T-helper 9 cell (primary cell): ENCODE data around the gene CDCP2.
"Not testable (repeated sequence)": the region's sequence is repeated elsewhere in the genome, so short reads cannot be mapped to it uniquely, and the experiment has no call there.

ENCODE experiments used
- DNase-seq: peaks from one replicate; pipeline ENCODE4 v3.0.0-alpha.2; 2020

CDCP2 gene

DNA sequence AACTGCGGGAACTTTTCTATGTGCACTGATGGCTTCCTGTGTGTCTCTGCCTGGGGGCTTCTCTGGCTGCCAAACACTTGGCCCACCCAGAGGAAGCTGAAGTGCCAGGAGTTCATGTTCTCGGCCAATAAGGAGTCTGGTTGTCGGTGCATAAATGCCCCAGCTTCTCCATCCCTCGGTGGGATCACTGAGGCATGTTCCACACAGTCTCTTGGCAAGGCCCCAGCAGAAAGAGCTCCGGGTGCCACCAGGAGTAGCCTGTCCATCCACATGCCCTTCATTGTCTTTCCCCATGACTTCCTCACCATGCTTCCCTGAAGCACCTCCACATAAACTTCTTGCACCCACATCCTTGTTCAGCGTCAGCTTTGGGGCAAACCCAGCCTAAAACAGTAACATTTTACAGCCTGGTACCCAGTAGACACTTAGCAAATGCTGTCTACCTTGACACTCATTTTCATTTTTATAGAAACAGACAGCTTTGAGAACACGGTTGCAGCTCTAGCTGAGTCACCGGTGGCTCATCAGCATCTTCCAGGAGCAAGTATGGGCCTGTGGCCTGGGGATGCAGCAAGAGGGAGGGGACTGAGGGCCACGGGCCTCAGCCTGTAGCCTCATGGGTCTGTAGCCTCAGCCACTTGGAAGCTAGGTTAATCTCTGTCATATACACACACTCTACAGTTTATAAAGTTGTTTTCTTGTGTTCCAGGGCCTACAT is 14.8 kb upstream of the CDCP2 start:
- DNase-seq: no peak

DNA sequence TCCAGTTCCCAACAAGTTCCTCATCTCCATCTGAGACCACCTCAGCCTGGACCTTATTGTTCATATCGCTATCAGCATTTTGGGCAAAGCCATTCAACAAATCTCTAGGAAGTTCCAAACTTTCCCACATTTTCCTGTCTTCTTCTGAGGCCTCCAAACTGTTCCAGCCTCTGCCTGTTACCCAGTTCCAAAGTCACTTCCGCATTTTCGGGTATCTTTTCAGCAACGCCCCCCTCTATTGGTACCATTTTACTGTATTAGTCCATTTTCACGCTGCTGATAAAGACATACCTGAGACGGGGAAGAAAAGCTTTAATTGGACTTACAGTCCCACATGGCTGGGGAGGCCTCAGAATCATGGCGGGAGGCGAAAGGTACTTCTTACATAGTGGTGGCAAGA is 13.6 kb upstream of the CDCP2 start:
- DNase-seq: not testable (repeated sequence)

DNA sequence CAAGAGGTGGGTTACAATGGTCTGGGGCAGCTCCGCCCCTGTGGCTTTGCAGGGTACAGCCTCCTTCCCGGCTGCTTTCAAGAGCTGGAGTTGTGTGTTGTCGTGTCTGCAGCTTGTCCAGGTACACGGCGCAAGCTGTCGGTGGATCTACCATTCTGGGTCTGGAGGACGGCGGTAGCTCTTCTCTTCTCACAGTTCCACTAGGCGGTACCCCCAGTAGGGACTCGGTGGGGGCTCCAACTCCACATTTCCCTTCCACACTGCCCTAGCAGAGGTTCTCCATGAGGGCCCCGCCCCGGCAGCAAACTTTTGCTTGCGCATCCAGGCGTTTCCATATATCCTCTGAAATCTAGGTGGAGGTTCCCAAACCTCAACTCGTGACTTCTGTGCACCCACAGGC is 12.3 kb upstream of the CDCP2 start:
- DNase-seq: no peak

DNA sequence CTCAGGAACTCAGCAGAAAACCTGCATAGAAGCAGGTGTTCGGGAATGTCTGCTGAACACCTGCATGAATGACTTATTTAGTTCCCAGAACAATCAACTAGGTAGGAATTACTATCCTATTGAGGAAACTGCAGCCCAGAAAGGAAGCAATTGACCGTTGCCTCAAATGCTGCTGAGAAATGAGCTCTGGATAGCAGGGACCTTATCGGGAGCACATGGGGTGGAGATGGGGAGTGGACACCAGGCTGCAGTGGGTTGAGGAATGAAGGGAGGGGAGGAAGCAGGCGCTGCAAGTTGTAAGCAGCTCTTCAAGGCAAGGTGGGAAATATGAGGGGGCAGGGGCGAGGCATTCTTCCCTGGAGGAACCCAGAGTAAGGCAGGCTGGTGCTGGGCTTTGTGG is 10.8 kb upstream of the CDCP2 start:
- DNase-seq: no peak

DNA sequence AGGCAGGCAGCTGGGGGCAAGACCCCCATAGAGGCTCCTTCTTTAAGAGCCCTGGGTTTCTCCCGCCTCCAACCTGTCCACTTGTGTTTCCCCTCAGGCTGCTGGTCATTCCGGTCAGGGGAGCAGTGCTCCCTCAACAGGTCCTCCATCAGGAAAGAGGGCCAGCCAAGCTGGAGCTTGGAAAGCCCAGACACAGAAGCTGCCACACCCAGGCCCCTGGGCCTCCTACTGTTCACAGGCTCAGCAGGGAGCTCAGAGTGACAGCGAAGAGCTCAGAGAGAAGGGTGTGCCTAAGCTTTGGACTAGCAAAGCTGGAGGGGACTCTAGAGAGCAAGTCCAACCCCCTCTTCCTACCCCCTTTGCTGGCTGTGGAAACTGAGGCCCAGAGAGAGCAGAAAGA is 10.3 kb upstream of the CDCP2 start:
- no peak for DNase-seq

DNA sequence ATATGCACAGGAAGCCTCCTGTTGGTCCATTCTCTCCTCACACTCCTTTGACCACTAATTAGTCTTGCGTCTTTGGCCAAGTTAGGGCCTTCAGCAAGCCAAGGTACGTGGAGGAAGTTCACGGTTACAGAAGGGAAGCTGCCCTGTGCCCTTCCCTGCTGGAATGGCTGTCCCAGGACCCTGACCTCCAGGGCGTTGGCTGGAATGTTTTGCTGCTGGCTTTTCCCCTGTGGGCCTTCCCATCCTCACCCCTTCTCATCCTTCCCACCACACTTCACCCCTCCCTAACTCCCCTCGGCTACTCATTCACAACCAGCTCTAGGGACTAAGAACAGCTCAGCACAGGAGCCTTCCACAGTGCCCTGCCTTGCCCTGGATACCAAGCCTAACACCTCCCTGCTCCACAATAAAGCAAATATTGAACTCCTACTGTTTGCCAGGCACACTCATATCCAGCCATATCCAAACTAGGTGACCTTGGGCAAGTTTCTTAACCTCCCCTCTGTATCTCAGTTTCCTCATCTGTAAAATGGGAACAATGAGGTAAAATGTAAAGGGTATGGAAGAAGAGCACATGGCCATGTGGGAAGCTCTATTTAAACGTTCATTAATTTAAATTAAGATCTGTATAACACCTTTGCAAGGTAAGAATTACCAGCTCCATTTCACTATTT is 8.8 kb upstream of the CDCP2 start:
- no peak for DNase-seq

DNA sequence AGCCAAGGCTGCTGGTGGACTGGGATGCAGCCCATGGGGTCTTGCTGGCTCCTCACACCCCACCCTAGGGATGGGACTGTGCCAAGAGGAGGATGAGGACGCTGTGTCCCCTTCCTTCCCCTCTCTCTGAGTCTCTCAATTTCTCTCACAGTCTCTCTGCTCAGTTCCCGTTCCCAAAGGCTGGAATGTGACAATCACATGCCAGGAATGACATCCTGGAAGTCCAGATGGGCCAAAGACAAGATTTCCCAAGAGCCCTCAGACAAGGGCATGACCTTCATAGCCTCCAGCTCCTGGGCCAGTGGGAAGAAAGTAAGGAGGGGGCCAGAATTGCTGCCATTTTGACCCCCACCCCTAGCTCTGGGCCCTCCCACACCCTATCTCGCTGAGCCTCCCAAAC is 7.6 kb upstream of the CDCP2 start:
- DNase-seq: no peak

DNA sequence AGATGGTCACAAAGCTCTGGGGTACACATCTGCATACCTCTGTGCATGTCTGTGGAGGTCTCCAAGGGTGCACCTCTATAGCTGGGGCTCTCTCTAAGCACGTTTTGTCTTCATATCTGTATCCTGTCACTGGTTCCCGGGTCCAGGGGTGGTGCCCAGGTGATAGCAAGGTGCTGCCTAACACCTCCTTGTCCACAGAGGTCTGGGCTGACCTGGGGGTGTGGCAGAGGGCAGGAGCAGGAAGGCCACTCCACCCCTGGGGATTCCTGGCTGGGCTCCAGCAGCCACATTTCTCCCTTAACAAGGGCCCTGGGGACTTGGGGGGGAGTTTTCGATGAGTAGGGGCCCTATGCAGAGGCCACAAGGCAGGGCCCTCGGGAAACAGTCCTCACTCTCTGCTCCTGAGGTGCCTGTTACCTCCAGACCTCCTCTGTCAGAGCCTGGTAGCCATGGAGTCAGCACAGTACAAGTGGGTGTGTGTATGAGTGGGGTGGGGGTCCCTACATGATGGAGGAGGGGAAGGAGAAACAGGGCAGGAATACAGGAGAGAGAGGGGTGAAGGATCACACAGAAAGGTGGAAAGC is 7.0 kb upstream of the CDCP2 start:
- no peak for DNase-seq

DNA sequence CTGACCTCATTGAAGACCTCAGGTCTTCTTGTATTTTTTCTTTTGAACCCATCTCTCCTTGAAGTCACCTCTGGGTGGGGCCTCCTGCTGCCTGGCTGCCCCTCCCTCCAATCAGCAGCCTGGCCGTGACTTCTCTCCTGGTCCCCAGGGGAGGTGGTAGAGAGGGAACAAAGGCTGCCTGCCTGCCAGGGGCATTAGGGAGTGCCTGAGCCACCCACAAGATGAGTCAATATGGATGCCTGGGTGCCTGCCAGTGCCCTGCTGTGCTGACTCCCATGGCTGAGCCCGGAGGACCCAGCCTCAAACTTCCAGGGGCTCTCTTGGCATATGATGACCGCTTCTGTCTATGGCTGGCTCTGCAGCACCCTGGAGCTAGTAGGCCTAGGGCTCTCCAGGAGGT is 5.3 kb upstream of the CDCP2 start:
- DNase-seq: no peak

DNA sequence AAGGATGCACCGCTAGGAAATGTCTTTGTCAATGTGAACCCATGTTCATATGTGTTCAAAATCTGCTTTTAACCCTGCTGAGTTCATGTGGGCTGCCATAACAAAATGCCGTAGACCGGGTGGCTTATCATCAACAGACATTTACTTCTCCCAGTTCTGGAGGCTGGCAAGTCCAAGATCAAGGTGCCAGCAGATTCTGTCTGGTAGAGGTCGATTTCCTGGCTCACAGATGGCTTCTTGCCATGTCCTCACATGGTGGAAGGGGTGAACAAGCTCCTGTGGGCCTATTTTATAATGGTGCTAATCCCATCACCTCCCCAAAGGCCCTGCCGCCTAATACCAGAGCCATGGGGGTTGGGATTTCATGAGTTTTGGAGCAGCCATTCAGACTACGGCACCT is 4.6 kb upstream of the CDCP2 start:
- DNase-seq: no peak

DNA sequence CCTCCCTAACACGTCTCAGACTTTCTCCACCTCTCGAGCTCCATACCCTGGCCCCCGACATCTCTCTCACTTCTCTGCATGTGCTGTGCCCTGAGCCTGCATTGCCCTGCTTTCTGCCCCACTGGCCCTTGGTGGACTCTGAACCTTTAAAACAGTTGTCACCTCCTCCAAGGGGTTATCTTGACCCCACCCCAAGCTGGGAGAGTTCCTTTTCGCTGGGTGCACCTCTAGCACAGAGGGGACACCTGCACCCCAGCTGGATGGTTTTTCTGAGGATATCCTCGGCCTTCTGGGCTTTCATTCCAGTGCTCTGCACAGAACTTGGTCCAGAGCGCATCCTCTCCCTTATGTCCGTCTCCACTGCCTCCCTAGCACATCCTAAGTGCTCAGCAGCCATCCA is 4.2 kb upstream of the CDCP2 start:
- DNase-seq: no peak

DNA sequence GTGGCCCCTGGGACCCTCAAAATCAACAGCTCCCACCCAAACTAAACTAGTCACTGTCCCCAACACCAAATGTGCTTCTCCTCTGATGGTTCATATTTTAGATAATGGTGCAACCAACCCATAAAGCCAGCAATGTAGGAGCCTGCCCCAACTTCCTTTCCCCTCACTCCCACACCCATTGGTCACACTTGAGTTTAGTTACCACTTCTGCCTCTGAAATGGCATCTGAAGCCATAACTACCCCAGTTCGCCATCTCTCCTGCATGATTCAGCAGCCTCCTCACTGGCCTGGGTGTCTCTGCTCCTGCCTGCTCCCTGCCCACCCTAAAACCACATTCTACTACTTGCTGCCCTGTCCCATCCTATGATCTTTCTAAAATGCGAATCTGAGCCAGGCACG is 3.4 kb upstream of the CDCP2 start:
- DNase-seq: no peak

DNA sequence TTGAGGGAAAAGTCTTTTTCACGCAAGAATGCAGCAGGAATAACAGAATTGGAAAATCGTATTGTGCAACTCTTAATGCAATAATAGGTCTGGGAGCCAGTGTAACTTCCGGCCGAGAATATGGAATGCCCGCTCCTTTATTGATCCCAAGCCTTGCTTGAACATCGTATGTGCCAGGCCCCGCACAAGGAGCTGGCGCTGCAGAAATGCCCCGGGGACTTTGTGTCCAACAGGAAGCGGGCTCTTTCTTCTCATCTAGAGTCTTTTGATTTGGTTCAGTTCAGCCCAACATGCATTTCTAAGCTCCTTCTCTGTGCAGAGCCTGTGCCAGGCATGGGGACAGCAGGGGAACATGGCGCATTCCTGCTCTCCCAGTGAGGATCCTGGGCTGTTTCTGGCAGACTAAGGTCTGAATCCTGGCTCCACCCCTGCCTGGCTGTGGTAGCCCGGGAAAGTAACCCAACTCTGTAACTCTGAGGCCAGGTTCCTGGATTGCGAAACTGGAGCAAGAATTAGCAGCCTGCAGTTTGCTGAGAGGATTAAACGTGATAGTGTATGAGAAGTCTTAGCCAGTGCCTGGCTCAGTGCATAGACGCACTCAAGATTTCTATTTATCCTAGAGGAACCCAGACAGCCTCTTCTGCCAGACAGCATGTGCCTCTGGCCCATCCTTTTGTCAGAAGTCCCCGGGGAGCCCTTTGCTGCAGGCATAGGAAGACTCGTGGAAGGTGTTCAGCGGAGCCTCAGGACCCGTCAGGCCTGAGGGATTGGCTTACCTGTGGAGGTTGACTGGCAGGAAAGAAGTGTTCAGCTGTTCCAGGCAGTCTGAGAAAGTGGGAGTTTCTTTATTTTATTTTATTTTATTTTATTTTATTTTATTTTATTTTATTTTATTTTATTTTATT is 987 bp upstream of the CDCP2 start:
- DNase-seq: no peak

DNA sequence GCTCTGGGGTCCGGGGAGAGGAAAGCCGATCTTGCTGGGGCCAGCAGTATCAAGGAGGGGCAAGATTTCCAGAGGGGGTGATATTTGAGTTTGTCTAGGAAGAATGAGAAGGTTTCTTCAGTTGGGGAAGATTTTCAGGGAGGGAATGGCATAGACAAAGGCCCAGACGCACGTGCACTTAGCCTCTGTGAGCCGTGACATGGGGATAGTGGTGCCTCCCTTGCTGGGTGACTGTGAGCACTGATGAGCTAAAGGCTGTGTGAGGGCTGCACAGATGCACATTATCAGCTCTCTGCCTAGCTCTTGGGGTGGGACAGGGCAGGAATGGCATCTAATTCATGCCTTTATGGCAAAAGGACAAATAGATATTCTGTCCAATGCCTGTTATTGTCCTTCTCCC is 1.8 kb downstream of the CDCP2 start:
- no peak for DNase-seq

DNA sequence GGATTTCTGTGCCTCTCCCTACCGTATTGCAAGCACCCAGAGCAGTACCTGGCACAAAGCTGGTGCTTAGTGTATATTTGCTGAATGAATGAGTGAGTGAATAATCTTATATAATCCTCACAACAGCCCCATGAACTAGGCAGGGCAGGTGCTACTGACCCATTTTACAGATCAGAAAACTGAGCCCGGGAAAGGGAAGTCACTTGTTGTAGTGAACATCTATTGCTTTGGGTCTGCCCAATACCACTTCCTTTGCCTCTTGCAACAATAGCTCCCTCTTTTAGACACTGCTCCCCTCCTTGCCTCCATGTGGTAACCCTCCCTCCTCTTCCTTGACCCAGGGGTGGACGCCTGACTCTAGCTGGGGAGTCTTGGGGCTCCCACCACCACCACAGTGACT is 3.1 kb downstream of the CDCP2 start:
- no peak for DNase-seq

DNA sequence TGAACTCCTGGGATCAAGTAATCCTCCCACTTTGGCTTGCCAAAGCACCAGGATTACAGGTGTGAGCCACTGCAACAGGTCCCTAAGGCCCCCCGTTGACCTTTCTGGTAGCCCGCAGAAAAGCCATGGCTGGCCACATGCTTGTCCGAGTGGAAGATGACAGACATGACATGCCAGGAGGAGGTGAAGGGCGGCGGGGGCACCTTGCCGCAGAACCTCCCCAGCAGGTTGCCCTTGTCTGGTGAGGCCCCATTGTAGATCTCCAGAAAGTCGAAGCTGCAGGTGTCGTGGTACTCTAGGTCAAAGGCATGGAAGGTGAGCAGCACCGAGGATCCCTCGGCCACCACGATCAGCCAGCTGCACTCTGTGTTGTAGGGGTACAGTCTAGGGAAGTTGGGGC is 8.4 kb downstream of the CDCP2 start:
- no peak for DNase-seq

DNA sequence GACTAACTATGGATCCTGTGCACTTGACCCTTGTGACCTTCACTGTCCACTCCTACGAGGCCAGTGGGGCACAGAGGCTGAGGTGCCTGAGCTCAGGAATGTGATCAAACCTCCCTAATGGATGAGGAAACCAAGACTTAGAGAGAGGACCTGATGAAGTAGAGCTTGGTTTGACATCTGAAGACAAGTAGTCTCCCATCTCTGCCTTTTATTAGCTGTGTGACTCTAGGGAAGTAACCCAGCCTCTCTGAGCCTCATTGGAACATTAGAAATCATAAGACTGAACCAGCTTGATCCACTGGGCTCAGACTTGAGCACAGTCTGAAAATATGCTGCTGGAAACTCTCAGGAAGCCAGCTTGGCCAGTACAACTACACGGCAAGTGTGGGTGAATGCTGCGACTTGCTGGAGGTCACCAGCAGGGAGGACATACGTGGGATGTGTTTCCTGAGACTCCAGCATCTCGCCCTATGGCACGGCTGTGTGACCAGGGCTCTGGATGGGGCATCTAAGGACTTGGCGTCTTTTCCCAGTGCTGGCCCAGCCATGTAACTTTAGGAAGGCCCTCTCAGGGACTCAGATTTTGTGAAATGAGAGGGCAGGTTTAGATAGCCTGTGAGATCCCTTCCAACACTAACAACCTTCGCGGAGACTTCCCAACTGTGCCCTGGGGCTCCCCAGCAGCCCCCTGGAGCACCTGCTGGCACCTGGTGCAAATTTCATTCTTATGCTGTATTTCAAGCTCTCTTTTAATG is 10.5 kb downstream of the CDCP2 start:
- no peak for DNase-seq

DNA sequence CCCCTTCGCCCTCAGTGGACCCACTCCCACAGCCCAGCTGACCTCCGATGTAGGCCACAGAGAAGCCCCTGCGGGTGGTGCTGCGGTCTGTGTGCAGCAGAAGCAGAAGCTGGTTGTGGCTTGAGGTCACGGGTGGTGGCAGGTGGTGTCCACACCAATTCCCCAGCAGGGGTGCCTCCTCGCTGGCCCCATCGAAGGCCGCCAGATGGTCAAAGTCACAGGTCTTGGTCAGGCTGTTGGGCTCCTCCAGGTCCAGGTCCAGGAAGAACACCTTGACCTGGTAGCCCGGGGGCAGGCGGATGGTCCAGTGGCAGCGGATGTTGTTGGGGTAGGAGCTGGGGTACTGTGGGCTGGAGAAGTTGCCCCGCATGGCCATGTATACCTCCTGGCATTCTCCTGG is 13.1 kb downstream of the CDCP2 start:
- DNase-seq: no peak

DNA sequence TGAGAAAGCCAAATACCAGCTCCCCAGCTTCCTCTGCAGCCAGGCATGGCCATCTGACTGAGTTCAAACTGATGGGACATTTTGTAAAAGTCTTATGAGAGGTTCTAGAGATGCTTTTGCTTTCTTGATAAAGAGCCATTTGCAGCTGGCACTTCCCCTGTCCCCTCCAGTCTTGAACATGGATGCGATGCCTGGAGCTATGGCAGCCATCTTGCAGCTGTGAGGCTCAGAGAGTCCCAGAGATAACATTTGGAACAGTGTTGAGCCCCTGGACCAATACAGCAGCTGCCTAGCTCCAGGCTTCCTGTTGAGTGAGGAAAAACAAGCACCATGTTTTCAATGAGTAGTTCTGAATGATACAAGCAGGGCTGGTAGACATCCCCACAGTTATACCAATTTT is 13.8 kb downstream of the CDCP2 start:
- no peak for DNase-seq

DNA sequence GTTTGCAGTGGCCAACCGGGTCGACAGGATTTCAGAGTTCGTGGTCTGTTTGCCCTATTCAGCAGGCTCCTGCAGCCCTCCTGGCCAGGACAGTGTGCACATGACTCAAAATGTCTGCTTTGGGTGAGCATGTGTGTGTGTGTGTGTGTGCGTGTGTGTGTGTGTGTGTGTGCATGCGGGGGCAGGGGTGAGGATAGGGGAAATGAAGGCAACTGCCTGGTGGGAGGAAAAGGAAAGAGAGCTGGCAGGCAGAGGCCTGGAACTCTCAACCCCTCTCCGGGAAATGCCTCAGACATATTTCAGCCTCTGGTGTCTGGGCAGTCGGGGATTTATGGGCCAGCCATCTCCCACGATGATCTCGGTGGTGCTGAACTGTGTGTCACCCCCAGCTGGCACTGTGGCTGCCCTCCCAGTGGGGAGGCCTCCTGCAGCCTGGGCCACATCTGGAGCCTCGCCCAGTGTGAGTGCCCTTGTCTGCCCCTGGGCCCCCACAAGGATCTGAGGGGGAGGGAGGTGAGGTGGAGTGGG is 15.2 kb downstream of the CDCP2 start:
- DNase-seq: no peak

DNA sequence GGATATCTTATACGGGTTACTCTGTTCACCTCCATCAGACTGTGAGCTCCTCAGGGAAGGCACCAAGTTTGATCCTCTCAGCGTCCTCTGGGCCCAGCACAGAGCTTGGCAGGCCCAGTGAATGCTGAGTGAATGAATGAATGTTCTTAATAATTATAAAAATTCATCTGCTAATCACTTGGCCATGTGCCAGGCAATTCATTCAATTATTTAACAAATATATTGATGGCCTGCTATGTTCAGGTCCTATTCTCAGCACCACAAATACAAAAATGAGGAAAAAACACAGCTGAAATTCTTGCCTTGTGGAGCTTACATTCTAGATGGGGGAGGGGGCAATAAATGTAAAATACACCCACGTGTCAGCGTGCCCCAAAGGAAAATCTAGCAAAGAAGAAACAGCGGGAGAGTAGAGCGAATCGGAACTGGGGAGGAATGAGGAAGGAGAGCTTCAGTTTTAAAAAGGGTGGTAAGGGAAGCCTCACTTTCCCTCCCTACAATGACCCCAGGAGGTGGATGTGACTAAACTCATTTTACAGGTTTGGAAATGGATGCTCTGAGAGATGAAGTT is 15.8 kb downstream of the CDCP2 start:
- no peak for DNase-seq

DNA sequence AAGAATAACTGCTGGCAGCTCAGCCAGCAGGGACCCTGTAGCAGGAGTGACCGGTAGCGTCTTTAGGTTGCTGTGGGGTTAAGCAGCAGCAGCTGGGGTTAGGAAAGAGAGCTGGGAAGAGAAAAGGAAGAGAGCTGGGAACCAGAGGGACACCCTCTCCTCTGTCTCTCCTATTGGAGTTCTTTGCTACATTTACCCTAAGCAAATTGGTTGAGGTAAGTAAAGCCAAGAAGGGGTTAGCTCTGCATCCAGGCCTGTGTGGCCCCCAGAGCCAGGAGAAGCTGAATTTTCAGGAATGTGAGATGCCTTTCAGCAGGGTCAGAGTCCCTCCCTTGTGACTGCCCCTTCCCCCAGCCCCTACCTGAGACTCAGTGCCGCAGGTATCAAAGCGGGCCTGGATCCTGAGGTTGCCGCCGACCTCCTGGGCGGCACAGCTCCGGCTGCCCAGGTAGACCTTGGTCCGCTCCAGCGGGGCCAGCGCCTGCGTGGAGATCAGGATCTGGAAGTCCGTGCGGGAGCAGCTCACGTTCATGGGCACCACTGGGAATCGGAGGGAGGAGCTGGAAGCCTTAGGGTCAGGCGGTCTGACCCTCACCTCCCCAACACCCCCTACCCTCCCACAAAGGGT is 16.4 kb downstream of the CDCP2 start:
- DNase-seq: no peak
